ENCODE results near the gene ARHGAP21. TPM values are rescaled to one million over a fixed set of nuclear protein-coding genes. Genes with fewer than 3 reads are reported as not detected.

Gene ARHGAP21
- total and polyA plus RNA-seq, 2 experiments from 2014 or later, result 15.3 to 44.5 TPM

DNA sequence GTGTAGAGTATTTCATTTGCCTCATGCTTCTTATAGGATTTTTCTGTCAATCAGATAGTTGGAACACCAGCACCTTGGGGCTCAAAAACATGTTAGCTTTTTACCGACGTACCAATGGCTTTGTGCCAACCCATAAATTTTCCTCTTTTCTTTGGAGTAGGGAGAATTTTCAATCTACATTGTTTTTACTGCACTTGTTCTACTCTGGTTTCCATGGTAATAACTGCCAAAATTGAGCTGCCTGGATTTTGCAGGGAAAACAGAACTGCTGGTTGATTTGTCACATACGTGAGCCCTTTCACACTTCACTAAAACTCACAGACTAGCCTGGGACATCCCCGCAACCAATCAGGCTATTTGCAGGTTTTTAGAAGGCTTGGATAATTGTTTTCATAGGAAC is 189.7 kb downstream of the ARHGAP21 start (continued):
- TF ChIP-seq, protein P1, sequence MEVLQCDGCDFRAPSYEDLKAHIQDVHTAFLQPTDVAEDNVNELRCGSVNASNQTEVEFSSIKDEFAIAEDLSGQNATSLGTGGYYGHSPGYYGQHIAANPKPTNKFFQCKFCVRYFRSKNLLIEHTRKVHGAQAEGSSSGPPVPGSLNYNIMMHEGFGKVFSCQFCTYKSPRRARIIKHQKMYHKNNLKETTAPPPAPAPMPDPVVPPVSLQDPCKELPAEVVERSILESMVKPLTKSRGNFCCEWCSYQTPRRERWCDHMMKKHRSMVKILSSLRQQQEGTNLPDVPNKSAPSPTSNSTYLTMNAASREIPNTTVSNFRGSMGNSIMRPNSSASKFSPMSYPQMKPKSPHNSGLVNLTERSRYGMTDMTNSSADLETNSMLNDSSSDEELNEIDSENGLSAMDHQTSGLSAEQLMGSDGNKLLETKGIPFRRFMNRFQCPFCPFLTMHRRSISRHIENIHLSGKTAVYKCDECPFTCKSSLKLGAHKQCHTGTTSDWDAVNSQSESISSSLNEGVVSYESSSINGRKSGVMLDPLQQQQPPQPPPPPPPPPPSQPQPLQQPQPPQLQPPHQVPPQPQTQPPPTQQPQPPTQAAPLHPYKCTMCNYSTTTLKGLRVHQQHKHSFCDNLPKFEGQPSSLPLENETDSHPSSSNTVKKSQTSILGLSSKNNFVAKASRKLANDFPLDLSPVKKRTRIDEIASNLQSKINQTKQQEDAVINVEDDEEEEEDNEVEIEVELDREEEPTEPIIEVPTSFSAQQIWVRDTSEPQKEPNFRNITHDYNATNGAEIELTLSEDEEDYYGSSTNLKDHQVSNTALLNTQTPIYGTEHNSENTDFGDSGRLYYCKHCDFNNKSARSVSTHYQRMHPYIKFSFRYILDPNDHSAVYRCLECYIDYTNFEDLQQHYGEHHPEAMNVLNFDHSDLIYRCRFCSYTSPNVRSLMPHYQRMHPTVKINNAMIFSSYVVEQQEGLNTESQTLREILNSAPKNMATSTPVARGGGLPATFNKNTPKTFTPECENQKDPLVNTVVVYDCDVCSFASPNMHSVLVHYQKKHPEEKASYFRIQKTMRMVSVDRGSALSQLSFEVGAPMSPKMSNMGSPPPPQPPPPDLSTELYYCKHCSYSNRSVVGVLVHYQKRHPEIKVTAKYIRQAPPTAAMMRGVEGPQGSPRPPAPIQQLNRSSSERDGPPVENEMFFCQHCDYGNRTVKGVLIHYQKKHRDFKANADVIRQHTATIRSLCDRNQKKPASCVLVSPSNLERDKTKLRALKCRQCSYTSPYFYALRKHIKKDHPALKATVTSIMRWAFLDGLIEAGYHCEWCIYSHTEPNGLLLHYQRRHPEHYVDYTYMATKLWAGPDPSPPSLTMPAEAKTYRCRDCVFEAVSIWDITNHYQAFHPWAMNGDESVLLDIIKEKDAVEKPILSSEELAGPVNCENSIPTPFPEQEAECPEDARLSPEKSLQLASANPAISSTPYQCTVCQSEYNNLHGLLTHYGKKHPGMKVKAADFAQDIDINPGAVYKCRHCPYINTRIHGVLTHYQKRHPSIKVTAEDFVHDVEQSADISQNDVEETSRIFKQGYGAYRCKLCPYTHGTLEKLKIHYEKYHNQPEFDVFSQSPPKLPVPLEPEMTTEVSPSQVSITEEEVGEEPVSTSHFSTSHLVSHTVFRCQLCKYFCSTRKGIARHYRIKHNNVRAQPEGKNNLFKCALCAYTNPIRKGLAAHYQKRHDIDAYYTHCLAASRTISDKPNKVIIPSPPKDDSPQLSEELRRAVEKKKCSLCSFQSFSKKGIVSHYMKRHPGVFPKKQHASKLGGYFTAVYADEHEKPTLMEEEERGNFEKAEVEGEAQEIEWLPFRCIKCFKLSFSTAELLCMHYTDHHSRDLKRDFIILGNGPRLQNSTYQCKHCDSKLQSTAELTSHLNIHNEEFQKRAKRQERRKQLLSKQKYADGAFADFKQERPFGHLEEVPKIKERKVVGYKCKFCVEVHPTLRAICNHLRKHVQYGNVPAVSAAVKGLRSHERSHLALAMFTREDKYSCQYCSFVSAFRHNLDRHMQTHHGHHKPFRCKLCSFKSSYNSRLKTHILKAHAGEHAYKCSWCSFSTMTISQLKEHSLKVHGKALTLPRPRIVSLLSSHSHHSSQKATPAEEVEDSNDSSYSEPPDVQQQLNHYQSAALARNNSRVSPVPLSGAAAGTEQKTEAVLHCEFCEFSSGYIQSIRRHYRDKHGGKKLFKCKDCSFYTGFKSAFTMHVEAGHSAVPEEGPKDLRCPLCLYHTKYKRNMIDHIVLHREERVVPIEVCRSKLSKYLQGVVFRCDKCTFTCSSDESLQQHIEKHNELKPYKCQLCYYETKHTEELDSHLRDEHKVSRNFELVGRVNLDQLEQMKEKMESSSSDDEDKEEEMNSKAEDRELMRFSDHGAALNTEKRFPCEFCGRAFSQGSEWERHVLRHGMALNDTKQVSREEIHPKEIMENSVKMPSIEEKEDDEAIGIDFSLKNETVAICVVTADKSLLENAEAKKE (CRISPR knock-in tag; IDR thresholded peaks at IDR 0.05), result no peak

Small RNA genes within 50 kb of the gene (small RNA-seq; reads per million reads assigned to genes)
- gene RNA5SP305 (ENCODE audit: low replicate concordance), result not detected

Other genes with a start within 250 kb of the ARHGAP21 start
- gene PRTFDC1, start 228.7 kb upstream of the ARHGAP21 start, total RNA-seq (2014; rRNA removed; shearing (Covaris generic)), result 5.3 and 7.9 TPM in 2 replicates
- gene PRTFDC1, start 228.7 kb upstream of the ARHGAP21 start, polyA plus RNA-seq (2016; fragmentation: Nextera tagmentation; extraction: Ambion mirVana), result 7.6 and 9.1 TPM in 2 replicates

All from GM23338 (cell line).